HG03097 (cell line): ENCODE data around the gene CHST9.
"Not testable (repeated sequence)": the region's sequence is repeated elsewhere in the genome, so short reads cannot be mapped to it uniquely, and the experiment has no call there.

Experiments used
- ATAC-seq: cut with Tn5 transposase; IDR thresholded peaks from one replicate; pipeline ENCODE4 v1.9.1; 2021; ENCODE audit not compliant: unreplicated experiment, low FRiP score

Gene CHST9

DNA sequence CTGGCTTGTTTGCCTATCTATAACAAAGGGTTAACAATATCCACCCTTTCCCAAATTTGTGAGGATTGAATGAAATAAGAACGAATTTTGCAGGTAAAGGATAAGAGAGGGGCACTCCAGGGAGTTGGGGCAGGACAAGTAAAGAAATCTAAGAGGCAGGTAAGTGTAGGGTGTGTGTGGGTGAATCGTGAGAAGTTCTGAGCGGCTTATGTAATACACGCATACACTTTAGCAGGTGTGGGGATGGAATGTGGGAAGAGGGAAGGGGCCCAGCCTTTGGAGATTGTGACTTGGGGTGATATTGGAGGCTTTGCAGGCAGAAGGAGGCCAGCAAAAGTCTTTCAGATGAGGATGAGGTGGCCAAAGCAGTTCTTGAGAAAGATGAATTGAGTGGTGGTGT lies 236.4 kb downstream of the CHST9 start:
- no peak for ATAC-seq

DNA sequence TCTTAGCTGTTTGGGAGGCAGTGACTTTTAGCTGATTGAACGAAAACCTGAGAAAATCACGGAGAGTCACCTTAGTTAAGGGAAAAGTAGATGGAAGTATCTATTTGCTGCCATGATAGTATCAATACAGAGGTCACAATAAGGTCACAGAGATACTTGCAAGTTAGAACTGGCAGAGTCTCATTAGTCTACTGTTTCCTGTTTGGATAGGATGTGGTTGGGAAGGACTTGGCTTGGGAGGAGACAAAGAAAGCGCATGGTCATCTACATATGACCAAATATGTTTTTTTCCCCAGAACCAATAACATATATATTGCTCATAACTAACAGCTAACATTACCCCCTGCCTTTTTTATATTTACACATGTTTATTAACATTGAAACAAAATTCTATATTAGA lies 241.2 kb downstream of the CHST9 start:
- no peak for ATAC-seq

- ATAC-seq: no peak
Measured at GRCh38 chr18:26941584-26941983, 243.5 kb downstream of the CHST9 start.

DNA sequence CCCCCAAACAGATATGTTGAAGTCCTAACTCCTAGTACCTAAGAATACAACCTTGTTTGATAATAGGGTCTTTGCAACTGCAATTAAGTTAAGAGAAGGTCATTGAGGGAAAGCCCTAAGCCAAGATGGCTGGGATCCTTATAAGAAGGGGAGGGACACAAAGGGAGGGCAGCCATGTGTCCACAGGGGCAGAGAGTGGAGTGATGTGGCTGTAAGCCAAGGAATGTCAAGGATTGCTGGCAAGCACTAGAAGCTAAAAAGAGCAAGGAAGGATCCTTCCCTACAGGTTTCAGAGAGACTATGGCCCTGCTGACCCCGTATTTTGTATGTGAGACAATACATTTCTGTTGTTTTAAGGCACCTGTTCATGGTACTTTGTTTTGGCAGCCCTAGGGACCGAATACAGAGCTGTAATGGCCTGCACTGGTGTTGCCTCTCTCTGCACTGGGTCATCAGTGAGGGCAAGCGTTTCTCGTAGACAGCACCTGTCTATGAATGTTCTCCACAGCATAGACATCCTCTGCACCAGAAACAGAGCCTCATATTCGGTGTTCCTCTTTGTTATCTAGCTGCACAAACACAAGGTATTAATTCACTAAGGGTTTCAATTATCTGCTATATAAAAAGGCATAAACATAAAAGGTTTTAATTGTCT lies 244.2 kb downstream of the CHST9 start:
- no peak for ATAC-seq

GRCh38 chr18:26931659-26932058 lies 253.4 kb downstream of the CHST9 start:
- ATAC-seq: no peak

- no peak for ATAC-seq
Measured at GRCh38 chr18:26930630-26931029, 254.5 kb downstream of the CHST9 start.

- ATAC-seq: no peak
Measured at GRCh38 chr18:26928670-26929313, 256.3 kb downstream of the CHST9 start.

GRCh38 chr18:26927822-26928221 lies 257.3 kb downstream of the CHST9 start:
- not testable (repeated sequence) for ATAC-seq

DNA sequence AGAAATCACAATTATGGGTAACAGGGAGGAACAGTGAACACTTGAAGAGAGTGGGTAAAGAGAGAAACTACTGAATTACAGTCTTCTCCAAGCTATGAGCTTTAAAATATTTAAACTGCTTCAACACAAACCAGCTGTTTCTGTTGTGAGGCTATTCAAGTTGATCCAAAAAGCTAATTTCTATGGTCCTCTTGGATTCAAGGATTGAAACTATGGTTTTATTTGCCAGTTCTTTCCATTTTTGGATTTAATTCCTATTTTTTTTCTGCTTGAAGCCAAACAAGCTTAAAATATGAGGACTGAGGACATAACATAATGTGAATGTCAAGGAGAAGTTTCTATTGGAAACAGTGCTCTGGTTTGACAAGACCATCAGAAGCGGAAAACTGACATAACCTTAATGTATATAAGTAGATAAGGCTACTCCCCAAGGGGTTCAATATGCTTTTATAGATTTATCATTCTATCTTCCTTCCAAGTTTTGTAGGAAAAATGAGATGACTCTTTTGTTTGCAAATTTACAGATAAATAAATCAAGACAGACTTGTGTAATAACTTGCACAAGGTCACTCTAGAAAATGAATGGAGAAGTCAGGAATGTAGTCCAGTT lies 258.9 kb downstream of the CHST9 start:
- ATAC-seq: no peak

- no peak for ATAC-seq
Measured at GRCh38 chr18:26925313-26925712, 259.8 kb downstream of the CHST9 start.

GRCh38 chr18:26922313-26922712 lies 262.8 kb downstream of the CHST9 start:
- ATAC-seq: no peak

- ATAC-seq: no peak
Measured at GRCh38 chr18:26920644-26921043, 264.5 kb downstream of the CHST9 start.

DNA sequence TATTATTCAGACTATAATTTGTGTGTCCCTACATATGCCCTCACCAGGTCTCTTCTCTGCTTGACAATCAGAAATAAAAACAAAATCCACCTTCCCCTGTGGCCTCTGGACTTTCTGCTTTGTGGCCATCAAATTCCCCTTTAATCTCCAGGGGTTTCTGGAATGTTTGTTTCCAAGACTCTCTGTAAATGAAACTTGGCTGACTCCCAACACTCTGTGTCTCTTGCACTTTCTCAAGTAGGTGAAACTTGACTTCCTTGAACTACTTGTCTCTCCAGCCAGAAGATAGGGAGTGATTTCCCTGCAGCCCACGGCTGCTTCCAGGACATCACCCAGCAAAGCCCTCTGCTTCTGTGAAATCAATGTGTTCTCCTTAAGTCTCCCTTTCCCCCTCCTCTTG lies 265.5 kb downstream of the CHST9 start:
- no peak for ATAC-seq

DNA sequence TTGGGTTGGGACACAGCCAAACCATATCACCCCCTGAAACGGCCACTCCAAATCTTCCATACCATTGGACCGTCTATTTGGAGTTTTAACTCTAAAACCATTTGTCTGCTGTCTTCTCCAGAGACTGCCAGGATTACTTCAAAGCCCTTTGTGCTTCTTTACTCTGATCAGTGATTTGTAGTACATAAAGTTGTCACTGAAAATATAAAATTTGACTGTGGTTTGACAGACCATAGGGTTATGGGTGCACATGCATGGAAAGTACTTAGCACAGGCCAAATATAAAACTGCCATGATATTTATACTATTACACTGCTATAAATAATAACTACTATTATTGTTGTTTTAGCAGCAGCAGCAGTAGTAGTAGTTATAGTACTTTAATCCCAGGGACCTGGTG lies 265.9 kb downstream of the CHST9 start:
- no peak for ATAC-seq

GRCh38 chr18:26911840-26912239 lies 273.3 kb downstream of the CHST9 start:
- no peak for ATAC-seq

- no peak for ATAC-seq
Measured at GRCh38 chr18:26909599-26910290, 275.4 kb downstream of the CHST9 start.

DNA sequence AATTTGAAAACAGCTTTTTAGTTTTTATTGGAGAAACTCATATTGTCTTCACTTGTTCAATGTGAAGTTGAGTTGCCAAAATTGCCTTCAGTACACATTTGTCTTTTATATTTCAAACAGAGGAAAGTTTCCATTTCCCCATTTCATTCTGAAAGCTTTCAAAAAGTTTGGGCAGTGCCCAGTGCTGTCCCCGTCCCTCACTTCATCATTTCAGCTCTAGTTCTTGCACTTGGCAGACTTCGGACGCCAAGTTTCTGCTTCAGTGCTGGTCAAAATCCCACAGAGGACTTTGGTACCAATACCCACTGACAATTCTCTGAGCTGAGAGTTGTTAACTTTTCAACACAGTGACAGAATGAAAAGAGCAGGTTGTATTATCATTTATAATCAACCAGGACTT lies 276.2 kb downstream of the CHST9 start:
- ATAC-seq: no peak

GRCh38 chr18:26902291-26902690 lies 282.8 kb downstream of the CHST9 start:
- no peak for ATAC-seq

GRCh38 chr18:26901020-26901419 lies 284.1 kb downstream of the CHST9 start:
- ATAC-seq: no peak

- ATAC-seq: no peak
Measured at GRCh38 chr18:26894426-26894825, 290.7 kb downstream of the CHST9 start.

DNA sequence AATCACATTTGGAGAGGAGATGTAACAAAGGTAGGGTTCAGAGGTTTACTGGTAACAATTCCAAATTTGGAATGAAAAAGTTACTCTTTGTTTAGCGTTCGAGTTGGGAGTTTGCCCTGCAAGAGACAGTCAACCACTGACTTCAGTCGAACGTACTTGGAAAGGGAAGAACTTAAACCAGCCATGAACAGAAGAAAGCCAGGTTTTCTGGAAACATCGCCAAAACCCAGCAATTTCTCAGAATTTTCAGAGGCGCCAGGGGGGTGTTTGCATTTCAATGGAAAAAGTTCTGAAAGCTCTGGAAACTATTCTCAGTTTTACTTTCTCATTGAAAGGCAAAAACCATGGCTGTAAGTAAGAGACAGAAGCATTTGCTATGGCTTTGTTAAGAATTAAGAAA lies 291.1 kb downstream of the CHST9 start:
- no peak for ATAC-seq

DNA sequence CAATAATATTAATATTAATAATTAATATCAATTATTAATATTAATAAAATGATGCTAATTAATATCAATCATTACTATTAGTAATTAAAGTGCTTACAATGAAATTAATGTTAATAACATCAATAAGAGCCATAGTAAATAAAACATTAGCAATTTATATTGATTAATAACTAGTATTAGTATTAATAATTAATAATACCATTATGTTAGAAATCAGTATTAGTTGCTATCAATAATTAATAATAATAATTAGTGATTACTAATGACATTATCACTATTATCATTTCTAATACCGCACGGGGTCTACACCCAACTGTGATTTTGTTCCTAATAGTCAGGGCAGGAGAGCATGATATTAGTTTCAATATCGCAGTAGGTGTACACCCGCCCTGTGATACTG lies 296.8 kb downstream of the CHST9 start:
- ATAC-seq: no peak
